ENCODE measurements around the gene NENF. TPM values are rescaled to one million over a fixed set of nuclear protein-coding genes. Genes with fewer than 3 reads are reported as not detected.
A peak's percentile ranks its signal among the peaks of the same experiment; 100 is the strongest.

Gene NENF
- total RNA-seq, 6 experiments from 2014 or later, result 43.7 to 47.7 (median 46.3) TPM

- Mint-ChIP-seq H3K27ac (no peak overlapping the region), H3K4me1 (ENCODE audit: low read depth) (peaks cover 6% of the 10 kb centered on the region; the same call in 1 of the 2 replicates), H3K27me3 (ENCODE audit: insufficient read depth) (no peaks in the 10 kb centered on the region; the same call in 1 of the 2 replicates), H3K9me3 (no peaks in the 10 kb centered on the region), H3K4me3 (no peak overlapping the region), H3K36me3 (ENCODE audit: low read depth) (no peaks in the 10 kb centered on the region)
- DNase-seq, result no peak
- TF ChIP-seq, protein P1, sequence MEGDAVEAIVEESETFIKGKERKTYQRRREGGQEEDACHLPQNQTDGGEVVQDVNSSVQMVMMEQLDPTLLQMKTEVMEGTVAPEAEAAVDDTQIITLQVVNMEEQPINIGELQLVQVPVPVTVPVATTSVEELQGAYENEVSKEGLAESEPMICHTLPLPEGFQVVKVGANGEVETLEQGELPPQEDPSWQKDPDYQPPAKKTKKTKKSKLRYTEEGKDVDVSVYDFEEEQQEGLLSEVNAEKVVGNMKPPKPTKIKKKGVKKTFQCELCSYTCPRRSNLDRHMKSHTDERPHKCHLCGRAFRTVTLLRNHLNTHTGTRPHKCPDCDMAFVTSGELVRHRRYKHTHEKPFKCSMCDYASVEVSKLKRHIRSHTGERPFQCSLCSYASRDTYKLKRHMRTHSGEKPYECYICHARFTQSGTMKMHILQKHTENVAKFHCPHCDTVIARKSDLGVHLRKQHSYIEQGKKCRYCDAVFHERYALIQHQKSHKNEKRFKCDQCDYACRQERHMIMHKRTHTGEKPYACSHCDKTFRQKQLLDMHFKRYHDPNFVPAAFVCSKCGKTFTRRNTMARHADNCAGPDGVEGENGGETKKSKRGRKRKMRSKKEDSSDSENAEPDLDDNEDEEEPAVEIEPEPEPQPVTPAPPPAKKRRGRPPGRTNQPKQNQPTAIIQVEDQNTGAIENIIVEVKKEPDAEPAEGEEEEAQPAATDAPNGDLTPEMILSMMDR (IDR thresholded peaks at IDR 0.05), result no peak
Measured at GRCh38 chr1:212440419-212440818, 7.7 kb downstream of the NENF start.

DNA sequence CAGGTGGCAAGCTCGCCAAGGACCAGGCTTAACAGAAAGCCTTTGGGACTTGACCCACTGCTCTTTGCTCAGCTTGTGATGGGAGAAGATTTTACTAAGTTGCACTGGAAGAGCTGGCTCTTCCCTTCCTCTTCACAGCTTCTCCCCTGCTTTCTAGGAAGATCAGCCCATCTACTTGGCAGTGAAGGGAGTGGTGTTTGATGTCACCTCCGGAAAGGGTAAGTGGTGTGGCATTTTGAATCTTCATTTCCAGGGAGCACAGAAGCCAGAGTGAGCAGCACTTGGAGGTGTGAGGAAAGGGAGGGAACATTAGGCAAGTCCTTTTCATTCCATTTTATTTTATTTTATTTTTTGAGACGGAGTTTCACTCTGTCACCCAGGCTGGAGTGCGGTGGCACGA, 9.7 kb downstream of the NENF start:
- TF ChIP-seq, protein P1 (IDR thresholded peaks at IDR 0.05), result no peak
- Mint-ChIP-seq H3K27ac (no peak overlapping the region), H3K4me3 (no peak overlapping the region), H3K9me3 (no peaks in the 10 kb centered on the region), H3K27me3 (ENCODE audit: insufficient read depth) (no peaks in the 10 kb centered on the region; the same call in 1 of the 2 replicates), H3K4me1 (ENCODE audit: low read depth) (peaks cover 6% of the 10 kb centered on the region; the same call in 1 of the 2 replicates), H3K36me3 (ENCODE audit: low read depth) (no peaks in the 10 kb centered on the region)
- no peak for DNase-seq

DNA sequence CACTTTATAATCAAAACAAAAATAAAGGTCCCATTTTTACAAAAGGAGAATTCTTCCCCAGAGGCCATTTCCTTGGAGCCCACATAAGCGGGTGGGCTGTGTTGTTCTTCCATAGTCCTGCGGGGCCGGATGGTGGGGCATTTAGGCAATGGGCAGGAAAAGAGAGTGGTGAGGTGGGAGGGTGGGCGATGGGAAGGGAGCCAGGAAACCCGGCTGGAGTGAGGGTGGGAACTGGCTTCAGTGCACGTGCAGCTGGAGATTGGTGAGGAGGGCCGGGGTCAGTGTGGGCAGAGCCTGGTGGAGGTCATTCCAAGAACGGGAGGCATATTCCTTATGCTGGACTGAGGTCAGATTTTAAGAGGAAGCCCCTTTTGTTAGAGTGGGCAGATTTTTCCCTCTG, 13.6 kb downstream of the NENF start:
- H3K4me1 Mint-ChIP-seq (ENCODE audit: low read depth), result peaks cover 6% of the 10 kb centered on the region; the same call in 1 of the 2 replicates
- H3K27me3 Mint-ChIP-seq (ENCODE audit: insufficient read depth), result no peaks in the 10 kb centered on the region; the same call in 1 of the 2 replicates
- H3K9me3 Mint-ChIP-seq, result no peaks in the 10 kb centered on the region
- no peak for DNase-seq
- TF ChIP-seq, protein P1 (IDR thresholded peaks at IDR 0.05), result no peak
- H3K27ac Mint-ChIP-seq, result no peak overlapping the region
- no peaks in the 10 kb centered on the region for H3K36me3 Mint-ChIP-seq (ENCODE audit: low read depth)
- H3K4me3 Mint-ChIP-seq, result no peak overlapping the region

DNA sequence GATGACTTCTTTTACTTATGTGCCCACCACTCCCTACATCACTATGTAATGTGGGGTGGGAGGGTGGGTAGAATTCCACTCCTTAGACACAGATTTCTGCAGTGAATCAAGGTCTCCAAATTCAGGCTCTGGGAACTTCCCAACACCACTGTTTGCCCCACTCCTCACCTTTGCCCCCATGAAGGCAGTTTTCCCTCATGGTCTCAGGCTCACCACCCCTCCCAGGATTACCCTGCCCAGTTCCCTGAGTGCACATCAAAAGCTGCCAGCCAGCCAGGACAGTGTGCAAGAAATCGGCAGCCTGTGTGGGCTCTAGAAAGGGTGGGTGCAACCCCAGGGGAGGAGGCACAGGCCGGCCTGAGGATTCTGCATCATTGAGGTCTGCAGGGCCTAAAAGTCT, 14.8 kb downstream of the NENF start:
- H3K4me3 Mint-ChIP-seq, result no peak overlapping the region
- H3K27me3 Mint-ChIP-seq (ENCODE audit: insufficient read depth), result no peaks in the 10 kb centered on the region; the same call in 1 of the 2 replicates
- TF ChIP-seq, protein P1 (IDR thresholded peaks at IDR 0.05), result no peak
- H3K9me3 Mint-ChIP-seq, result no peaks in the 10 kb centered on the region
- no peak for DNase-seq
- no peaks in the 10 kb centered on the region for H3K36me3 Mint-ChIP-seq (ENCODE audit: low read depth)
- H3K4me1 Mint-ChIP-seq (ENCODE audit: low read depth), result peaks cover 9% of the 10 kb centered on the region
- H3K27ac Mint-ChIP-seq, result no peak overlapping the region

DNA sequence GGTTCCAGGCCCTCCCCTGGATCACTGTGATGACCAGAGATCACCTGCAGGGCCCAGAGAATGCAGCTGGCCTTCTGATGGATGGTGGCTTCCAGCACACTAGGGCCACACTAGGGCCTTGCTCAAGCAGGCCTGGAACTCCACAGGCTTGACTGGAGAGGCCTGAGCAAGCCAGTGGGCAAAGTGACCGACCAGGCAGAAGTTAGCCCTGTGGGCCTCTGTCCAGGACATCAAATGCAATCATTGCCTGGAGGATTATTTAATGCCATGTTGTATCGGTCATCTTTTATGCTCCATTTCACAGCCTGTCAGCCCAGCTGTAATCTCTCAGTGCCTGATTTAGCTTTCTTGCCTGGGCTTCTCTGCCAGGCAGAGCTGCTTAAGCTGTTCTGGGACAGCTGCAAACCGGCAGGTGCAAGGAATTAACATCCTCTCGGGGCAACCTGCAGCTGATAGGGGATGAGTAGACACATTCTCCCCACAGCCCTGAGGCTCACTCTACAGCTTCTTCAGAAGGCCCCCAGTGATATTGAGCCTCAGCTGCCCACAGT, 17.7 kb downstream of the NENF start:
- DNase-seq, result peak; percentile 11
- H3K4me3 Mint-ChIP-seq, result no peak overlapping the region
- peaks cover 2% of the 10 kb centered on the region for H3K27me3 Mint-ChIP-seq (ENCODE audit: insufficient read depth)

More for the DNA sequence above, 17.7 kb downstream of the NENF start:
- H3K9me3 Mint-ChIP-seq, result no peaks in the 10 kb centered on the region
- peaks cover 11% of the 10 kb centered on the region for H3K4me1 Mint-ChIP-seq (ENCODE audit: low read depth)
- TF ChIP-seq, protein P1 (IDR thresholded peaks at IDR 0.05), result no peak
- H3K36me3 Mint-ChIP-seq (ENCODE audit: low read depth), result no peaks in the 10 kb centered on the region
- no peak overlapping the region for H3K27ac Mint-ChIP-seq
